GM23248 (cell line): ENCODE data around the gene KDM6B.

Experiments
- EZH2 ChIP-seq: fragments of 200-600 bp; sonication (generic); IDR thresholded peaks from 2 replicates; pipeline ENCODE4 v1.6.1; 2018; ENCODE audit warnings: antibody characterized with exemption, mild to moderate bottlenecking; ENCODE audit not compliant: insufficient read depth, poor library complexity, severe bottlenecking
- EZH2phosphoT487 ChIP-seq: fragments of 200-600 bp; sonication (generic); IDR thresholded peaks from 2 replicates; pipeline ENCODE4 v1.6.1; 2018; ENCODE audit warnings: antibody characterized with exemption, moderate library complexity, mild to moderate bottlenecking, low read depth; ENCODE audit not compliant: insufficient read depth

- TF ChIP-seq EZH2phosphoT487, result no peak
- no peak for TF ChIP-seq EZH2
These were observed 15.2 kb downstream of the KDM6B start for GRCh38 chr17:7849130-7849750.
